HG03159 (cell line): Measurements from ENCODE around the gene ATF6B.
"Not testable (repeated sequence)": the region's sequence is repeated elsewhere in the genome, so short reads cannot be mapped to it uniquely, and the experiment has no call there.

ENCODE experiments used
- ATAC-seq: cut with Tn5 transposase; IDR thresholded peaks from one replicate; pipeline ENCODE4 v1.9.1; 2021; ENCODE audit warnings: mild to moderate bottlenecking, moderate library complexity; ENCODE audit not compliant: unreplicated experiment

Gene ATF6B

DNA sequence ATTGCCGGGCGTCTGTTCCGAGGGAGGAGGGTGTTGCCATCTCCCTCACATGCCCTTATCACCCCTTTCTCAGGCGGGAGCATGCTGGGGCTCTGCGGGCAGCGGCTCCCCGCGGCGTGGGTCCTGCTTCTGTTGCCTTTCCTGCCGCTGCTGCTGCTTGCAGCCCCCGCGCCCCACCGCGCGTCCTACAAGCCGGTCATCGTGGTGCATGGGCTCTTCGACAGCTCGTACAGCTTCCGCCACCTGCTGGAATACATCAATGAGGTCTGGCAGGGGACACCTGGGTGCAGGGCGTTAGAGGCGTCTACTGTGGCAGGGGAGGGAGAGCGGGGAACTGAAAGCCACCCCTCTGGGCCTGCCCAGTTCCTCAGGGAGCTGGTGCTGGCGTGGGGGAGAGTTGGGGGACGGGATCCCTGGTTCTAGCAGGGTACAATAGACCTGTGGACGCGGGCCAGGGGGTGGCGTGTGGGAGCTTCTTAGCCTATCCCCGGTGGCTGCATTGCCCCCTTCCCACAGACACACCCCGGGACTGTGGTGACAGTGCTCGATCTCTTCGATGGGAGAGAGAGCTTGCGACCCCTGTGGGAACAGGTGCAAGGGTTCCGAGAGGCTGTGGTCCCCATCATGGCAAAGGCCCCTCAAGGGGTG is 26.6 kb upstream of the ATF6B start:
- peak; percentile 78 for ATAC-seq

DNA sequence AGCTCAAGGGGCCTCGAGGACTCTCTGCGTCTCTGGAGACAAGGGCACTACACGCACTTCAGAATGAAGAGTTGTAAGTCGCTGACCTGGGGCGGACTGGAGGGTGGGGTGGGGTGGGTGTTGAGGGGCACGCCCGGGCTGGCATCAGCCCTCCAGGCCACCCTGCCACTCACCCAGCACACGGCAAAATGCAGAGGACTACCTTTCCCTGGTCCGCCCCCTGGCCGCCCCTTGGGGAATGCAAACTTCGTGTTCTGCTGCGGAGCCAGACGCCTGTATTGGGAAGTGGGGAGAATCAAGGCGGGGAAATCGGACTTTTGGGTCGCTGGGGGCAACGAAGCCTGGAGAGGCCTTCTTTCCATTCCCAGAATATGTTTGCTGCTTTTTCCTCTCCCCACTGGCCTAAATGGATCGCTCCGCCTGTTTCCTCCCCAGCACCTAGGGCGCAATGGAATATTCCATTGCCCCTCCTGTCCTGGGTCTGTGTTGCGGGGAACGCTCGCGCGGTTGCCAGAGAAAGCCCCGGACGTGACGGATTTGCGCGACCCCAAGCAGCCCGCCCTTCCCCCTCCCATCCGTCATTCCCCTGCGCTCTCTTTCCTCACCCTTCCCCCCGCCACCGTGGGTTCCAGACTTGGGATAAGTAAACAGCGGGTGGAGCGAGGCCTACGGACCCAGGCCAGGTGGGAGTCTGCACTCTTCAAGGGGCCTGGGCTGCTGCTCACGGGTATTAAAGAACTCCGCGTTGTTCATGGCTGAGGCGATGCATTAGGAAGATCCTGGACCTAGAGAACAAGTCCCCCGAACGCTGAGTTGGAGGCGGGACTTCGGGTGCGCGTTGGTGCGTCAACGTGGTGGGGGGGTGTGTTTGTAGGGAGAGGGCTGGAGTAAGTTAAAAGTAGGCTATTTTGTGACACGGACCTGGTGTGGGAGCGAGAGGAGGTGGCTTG is 25.8 kb upstream of the ATF6B start, which contains the start of gene PPT2:
Gene PPT2 (plus strand): TSS at position 578 of the 950 bp plus-strand sequence. CDS start 454 bp downstream, outside the sequence.
- ATAC-seq = peak; percentile 28

DNA sequence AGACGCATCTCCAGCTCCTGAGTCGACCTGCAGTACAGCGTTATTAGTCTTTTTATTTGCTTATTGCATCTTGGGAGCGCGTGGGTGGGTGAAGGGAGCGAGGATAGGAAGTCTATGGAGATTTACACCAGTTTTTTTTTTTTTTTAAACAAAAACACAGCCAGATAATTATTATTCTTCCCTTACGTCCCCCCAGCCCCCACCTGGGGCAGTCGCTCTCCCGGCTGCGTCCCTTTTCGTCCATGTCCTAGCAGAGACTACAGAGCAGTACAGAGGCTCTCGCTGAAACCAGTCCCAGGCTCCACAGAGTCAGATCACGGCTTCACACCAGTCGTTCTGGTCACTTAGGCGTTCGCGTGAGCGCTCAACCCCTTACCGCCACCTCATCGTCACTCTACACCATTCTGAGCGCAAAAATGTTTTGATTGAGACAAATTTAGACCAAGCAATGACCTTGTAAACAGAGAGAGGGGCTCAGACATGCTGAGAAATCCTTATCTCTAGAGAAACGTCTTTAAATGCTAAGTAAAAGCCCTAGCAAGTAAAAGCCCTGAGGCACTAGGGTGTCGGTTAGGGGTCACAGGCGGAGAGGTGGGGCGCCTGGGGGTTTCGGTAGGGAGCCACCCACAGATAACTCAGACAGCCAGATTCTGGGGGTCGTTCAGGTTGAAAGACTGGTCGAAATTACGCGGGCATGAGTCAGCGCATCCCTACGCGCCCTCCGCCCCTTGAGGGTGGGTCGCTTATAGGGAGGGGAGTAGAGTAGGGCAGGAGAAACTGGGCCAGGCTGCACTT is 24.9 kb upstream of the ATF6B start:
- no peak for ATAC-seq

DNA sequence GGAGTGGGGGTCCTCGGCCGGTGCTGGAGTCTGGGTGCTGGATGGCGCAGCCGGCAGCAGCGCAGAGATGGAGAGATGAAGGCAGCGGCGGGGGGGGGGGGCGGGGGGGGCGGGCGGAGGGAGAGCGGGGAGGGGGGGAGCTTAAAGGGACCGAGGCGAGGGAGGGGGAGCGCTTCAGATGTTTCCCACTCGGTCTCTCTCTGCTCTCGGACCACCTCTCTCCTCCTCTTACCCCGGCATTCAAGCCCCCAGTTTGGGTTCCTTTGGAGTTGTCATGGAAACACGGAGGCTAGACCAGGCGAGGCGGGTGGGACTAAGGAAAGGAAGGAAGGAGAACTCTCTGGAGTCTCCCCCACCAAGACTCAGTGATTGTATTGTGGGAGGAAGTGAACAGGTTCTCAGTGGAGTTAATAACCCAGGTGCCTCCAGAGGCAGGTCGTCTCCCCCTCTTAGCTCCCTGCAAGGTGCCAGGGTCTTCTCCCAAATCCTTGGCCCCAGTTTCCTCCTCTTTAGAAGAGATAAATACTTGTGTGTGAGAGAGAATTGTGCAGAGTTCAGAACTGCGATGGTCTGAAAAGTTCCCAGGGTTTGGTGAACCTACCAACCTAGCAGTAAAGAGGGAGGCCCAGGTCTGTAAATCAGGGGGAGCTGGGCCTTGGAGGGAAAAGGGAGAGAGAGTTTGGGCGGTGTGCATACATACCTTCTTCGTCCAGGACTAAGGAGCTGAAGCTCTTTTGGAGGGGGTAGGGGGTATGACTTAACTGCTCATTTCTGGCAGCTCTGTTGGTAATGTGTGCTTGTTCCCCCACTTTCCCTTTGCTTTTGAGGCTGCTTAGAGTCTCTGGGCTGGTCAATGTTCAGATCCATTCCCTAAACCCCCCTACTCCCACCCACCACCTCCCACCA is 24.1 kb upstream of the ATF6B start, which contains the start of gene PRRT1:
Gene PRRT1 (minus strand): TSS at position 77 of the 906 bp plus-strand sequence. CDS start 112 bp downstream, outside the sequence.
- ATAC-seq = no peak

DNA sequence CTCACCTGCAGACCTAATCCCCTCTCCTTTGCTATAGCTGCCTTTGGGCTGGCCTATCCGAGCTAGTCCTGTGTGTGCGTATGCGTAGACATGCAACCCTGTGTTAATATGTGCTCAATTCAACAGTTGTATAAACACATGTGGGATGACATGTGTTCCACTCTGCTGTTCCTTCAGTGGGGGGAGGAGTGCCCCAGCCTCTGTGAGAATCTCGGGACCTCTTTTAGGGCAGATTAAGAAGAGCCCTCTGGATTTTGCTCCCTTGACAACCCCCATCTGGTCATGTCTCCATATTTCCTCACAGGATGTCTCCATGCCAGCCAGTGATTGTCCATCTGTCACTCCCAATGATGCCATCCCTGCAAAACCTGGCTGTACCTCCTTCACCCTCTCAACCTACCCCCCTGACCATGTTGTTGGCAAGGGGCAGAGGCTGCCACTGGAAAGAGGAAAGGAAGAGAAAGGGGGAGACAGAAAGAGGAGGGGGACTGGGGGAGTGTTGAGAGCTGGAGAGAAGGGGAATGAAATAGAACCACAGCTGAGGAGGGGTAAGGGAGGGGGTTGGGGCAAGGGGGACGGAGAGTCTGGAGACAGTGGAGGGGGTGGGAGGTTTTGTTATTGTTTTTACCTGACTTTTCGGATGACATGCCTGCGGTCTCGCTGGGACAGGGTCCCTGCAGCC is 23.3 kb upstream of the ATF6B start:
- ATAC-seq = no peak

DNA sequence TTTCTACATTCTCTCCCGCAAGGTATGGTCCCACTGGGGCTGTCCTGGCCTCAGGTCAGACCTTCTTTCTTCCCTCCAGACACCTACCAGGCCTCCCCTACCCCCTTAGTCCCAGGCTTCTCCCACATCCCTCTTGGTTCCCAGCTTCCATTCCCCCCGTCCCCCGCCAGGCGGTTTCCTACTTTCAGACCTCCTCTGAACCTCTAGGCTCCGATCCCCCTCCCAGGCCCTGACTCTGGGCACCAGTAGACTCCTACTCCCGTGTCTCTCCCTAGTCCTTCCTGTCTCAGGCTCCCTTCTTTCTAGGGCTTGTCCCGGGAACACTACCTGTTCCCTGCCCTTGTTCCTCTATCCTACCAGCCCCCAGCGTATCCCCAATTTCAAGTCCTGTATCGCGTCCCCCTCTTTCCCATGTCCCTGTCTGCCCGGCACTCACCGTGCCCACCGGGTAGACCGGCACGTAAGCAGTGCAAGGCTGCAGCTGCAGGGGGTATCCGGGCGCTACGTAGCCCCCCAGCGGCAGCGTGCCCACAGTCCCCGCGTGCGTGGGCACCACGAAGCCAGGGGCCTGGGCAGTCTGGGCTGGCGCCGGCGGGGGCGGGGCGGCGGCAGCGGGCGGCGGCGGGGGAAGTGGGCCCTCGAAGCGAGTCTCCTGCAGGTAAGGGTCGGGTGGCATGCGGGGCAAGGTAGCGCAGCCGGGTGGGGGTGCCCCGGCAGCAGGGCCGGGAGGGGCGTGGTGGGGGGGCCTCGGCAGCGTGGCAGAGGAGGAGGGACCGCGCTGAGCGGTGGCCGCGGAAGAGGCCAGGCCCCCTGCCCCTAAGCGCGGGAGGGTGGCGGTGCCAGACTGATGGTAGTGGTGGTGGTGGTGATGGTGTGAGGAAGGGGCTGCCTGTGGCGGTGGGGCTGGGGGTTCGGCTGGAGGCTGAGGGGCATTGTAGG is 22.2 kb upstream of the ATF6B start:
- no peak for ATAC-seq

DNA sequence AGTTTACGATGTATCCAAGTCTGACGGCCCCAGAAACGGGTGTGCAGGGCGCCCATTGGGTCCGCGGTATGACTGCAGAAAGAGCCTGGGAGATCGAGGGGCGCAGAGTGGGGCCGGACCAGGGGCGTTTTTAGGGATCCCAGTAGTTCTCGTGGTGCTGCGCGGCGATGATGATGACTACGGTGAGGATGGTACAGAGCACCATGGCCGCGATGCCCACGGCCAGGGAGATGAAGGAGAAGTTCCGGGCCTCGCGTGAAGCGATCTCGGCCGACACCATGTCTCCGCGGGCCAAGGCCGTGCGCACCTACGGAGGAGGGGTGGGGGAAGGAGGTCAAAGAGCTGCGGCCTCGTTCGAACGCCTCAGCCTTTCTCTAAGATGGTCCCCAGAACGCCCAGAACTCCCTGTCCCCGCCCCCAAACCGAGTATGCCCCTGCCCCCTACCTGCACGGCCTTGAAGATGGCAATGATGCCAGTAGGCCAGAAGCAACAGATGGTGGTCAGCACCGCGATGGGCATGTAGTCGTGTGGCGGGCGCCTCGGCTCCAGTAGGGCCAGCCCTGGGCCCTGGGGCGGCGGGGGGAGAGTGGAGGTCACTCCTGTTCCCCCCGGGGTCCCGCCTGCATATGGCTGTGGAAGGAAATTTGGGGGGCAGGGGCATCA is 21.2 kb upstream of the ATF6B start:
- ATAC-seq = no peak

DNA sequence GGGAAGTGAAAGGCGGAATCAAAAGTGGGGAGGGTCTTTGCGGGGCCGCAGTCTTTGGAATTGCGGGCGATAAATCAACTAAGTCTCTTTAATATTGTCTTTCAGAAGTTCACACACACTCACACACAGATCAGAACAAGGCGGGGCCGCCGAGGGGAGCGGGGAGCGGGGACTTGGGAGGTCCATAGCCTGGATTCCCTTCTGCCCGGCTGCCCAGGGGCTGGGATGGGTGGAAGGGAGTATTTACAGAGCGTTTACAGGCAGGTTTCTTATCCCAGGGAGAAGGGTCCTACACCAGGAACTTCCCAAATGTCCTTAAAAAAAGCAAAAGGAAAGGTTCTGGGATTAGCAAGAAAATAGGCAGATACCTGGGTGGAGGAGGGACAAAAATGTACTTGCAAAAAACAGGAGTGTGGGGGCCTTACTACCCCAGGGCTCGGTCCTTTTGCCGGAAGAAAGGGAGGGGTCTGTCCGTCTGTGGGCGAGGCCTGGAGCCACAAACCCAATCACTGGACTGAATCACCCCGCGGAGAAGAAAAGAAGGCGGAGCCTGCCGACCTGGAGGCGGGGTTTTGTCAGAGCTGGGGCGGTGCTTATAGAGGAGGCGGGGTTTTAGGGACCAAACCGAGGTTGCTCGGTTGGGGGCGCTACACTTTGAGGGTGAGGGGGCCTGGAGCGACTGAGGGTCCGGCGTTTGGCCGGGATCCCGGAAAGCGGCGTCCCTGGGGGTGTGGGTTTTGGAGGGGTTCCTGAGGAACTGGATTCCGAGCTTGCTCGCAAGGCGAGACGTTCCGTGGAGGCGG is 20.4 kb upstream of the ATF6B start:
- ATAC-seq = no peak

DNA sequence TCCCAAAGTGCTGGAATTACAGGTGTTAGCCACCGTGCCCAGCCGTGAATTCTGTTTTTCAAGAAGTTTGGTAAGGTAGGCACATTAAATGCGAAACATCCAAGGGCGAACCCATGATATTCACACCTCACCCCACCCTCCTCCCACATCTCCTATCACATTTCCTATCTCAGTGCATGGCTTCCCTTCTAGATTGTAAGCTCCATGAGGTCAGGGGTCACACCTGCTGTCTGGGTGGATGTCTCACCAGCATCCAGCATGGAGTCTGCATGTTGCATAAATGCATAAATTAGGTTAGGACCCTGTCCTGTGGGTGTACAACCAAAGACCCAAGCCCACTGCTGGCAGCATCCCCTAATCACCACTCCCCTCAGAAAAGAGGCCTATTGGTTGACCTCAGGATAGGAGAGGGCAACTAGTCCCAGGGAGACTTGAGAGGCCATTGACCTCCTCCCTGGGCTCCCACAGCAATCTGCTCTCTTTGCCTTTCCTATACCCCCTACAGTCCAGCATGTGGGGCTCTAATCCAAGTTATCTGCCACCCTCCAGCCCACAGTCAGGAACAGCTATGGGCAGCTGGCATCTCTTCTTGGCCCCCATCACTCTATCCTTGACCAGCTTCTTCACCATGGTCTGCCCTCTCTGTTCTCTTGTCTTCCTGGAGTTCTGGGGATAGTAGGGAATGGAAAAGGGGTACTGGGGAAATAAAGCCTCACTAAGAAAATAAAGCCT is 19.5 kb upstream of the ATF6B start:
- no peak for ATAC-seq

DNA sequence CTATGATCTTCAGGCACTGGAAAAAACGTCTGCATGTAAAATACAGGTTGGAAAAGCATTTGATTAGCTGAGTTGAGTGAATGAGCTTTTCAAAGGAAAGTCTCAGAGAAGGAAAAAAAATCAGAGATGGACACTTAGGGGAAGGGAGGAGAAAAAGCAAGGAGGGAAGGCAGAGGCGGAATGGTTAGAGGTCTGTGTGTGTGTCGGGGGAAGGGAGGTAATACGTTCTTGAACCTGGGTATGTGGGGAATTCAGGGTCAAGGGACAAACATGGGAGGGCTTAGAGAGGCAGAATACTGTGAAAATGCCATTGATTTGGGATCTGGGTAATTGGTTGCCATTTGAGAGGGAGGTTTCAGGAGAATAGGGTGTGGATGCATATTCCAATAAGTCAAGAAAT is 18.6 kb upstream of the ATF6B start:
- ATAC-seq = no peak

DNA sequence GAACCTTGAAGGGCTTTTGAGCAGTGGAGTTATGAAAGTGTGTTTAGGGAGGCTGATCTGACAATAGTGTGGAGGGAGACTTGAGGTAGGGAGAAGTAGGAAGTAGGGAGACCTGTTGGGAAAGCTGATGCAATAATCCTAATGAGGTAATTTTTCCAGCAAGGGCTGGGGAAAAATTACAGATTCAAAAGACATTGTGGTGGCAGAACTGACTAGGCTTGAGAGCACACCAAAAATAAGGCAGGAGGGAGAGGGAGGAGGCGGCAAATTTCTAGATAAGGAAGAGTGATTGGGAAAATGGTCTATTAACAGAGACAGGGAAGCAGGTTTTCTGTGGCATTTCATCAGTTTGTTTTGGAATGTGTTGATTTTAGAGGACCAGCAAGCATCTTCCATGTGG is 18.2 kb upstream of the ATF6B start:
- no peak for ATAC-seq

DNA sequence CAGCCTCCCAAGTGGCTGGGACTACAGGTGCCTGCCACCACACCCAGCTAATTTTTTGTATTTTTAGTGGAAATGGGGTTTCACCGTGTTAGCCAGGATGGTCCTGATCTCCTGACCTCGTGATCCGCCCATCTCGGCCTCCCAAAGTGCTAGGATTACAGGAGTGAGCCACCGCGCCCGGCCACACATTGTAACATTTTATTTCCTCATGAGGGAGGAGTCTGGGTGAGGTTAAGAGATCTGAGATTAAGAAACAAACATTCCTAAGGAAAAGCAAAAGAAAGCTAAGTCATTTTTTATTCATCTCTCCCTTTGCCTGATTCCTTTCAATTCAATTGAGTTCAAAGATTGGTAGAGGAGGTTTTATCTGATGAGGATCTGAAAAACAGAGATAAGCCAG is 16.2 kb upstream of the ATF6B start:
- not testable (repeated sequence) for ATAC-seq

DNA sequence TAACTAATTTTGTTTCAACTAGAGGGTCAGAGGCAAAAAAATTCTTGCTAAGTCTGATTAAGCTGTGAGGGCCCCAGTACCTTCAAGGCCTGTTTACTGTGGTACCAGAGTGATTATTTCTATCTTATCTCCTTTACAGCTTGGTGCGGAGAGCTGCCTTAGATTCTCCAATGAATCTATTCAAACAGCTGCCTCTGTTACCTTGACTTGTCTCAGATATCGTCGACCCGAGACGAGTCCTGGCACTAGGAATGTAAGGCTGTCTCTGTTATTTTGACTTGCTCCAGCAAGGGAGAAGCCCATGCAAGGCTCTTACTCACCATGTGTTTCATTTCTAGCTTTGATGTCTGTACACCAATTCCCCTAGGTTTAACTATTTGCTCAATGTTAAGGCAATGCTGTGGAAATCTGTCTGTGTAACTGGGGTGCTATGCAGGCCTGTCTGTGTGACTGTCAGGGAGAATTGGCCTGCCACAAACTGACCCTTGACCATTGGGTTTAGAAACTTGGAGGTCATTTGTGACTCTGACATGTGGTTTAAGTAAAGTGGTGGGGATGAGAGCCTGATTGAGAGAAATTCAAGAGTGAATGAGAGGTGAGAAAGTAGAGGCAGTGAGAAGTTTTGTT is 12.5 kb upstream of the ATF6B start:
- no peak for ATAC-seq

DNA sequence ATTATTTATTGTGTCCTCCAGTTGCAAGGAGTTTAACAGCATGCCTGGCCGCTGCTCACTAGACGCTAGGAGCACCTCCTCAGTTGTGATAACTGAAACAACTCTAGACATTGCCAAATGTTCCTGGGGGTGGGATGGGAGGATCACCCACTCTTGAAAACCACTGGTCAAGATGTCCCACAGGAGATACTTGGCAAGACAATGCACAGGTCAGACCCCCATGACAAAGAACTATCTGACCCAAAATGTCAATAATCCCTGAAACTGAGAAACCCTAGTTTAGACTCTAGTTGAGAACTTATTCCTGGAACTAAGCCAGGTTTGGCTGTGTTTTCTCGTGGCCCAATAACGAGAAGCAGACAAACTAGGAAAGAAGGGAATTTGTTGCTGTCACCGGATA is 11.5 kb upstream of the ATF6B start:
- no peak for ATAC-seq

DNA sequence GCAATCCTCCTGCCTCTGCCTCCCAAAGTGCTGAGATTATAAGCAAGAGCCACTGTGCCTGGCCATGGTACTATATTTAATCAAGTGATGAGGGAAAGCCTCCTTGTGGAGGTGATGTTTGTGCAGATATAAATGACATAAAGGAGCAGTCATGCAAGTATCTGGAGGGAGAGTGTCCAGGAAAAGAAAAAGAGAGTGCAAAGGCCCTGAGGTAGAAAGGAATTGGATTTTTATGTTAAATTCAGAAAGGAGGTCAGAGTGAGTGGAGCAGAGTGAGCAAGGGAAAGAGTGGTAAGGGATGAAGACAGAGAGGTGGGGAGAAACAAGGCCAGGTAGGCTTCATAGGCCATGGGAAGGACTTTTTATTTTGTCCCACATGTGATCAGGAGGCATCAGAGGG is 9.4 kb upstream of the ATF6B start:
- ATAC-seq = no peak

DNA sequence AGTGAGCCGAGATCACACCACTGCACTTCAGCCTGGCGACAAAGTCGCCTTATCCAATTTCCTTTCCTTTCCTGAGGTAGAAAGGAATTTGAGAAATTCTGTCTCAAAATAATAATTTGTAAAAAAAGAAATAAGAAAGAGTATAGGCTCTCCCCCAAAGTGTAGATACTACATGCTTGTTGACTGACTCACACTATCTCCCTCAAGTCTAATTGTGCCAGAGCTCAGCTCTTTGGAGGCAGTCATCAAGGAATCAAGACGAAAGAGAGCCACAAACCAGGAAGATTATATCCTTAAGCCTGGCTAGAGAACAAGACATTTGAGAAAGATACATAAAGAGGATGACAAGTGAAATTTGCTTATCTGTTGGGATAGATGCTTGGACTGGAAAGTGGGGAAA is 5.7 kb upstream of the ATF6B start:
- ATAC-seq = no peak
